HG02884 (cell line): ENCODE measurements around the gene CD63.

ENCODE experiments used
- ATAC-seq: cut with Tn5 transposase; IDR thresholded peaks from one replicate; pipeline ENCODE4 v1.9.1; 2021; ENCODE audit warnings: mild to moderate bottlenecking, moderate library complexity; ENCODE audit not compliant: unreplicated experiment

Gene CD63

GRCh38 chr12:55723516-55724225, 5.1 kb downstream of the CD63 start:
- ATAC-seq: no peak

- no peak for ATAC-seq
These were observed 5.9 kb downstream of the CD63 start for GRCh38 chr12:55722948-55723347.

- ATAC-seq: no peak
These were observed 7.1 kb downstream of the CD63 start for GRCh38 chr12:55721601-55722213.

GRCh38 chr12:55720894-55721444, 7.8 kb downstream of the CD63 start:
- ATAC-seq: no peak

GRCh38 chr12:55720071-55720564, 8.7 kb downstream of the CD63 start, which contains the start of gene RDH5:
TSS of gene RDH5 (plus strand) at chr12:55720393. CDS start at chr12:55721185, 792 bp downstream.
- no peak for ATAC-seq

GRCh38 chr12:55719371-55719770, 9.4 kb downstream of the CD63 start:
- no peak for ATAC-seq

- ATAC-seq: no peak
These were observed 10.1 kb downstream of the CD63 start for GRCh38 chr12:55718624-55719275.

GRCh38 chr12:55718015-55718414, 10.8 kb downstream of the CD63 start:
- ATAC-seq: no peak

GRCh38 chr12:55717011-55718007, 11.5 kb downstream of the CD63 start:
- no peak for ATAC-seq

GRCh38 chr12:55716582-55716957, 12.2 kb downstream of the CD63 start:
- ATAC-seq: no peak

- peak; percentile 88 for ATAC-seq
These were observed 12.8 kb downstream of the CD63 start, which contains the start of gene BLOC1S1 for GRCh38 chr12:55715833-55716581. TSS of gene BLOC1S1 (plus strand) at chr12:55716046. CDS start at chr12:55716052, 6 bp downstream.

- ATAC-seq: no peak
These were observed 13.5 kb downstream of the CD63 start for GRCh38 chr12:55715169-55715764.

GRCh38 chr12:55713721-55714120, 15.1 kb downstream of the CD63 start:
- no peak for ATAC-seq

- ATAC-seq: no peak
These were observed 16.0 kb downstream of the CD63 start for GRCh38 chr12:55712700-55713415.

- ATAC-seq: no peak
These were observed 16.8 kb downstream of the CD63 start for GRCh38 chr12:55711786-55712553.

- no peak for ATAC-seq
These were observed 20.0 kb downstream of the CD63 start for GRCh38 chr12:55708695-55709233.
